ENCODE data around the gene KCNJ4.

DNA sequence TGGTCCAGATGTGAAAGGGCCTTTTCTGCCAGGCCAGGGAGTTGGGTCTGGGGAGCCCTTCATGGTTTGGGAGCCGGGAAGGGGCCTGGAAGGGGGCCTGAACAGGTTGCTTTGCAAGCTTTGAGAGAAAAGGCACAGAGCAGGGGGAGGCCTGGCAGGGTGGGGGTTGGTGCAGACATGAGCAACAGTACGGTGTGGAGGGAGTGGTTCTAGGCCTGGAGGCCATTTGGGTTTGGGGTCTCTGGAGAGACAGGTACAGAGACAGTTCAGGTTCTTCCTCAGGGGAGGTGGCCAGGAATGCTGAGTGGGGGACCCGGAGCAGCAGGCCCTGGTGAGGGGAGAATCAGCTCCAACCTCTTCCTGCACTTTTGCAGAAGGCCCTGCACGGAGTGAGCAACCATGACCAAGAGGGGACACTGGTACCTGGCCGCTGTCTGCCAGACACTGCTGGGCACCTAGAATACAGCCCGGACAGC, 14.3 kb upstream of the KCNJ4 start:
- TF ChIP-seq, protein P1, sequence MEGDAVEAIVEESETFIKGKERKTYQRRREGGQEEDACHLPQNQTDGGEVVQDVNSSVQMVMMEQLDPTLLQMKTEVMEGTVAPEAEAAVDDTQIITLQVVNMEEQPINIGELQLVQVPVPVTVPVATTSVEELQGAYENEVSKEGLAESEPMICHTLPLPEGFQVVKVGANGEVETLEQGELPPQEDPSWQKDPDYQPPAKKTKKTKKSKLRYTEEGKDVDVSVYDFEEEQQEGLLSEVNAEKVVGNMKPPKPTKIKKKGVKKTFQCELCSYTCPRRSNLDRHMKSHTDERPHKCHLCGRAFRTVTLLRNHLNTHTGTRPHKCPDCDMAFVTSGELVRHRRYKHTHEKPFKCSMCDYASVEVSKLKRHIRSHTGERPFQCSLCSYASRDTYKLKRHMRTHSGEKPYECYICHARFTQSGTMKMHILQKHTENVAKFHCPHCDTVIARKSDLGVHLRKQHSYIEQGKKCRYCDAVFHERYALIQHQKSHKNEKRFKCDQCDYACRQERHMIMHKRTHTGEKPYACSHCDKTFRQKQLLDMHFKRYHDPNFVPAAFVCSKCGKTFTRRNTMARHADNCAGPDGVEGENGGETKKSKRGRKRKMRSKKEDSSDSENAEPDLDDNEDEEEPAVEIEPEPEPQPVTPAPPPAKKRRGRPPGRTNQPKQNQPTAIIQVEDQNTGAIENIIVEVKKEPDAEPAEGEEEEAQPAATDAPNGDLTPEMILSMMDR (IDR thresholded peaks at IDR 0.05) = no peak
- no peak for TF ChIP-seq EZH2phosphoT487 (IDR thresholded peaks at IDR 0.05)

All from neural progenitor cell (in vitro differentiated cells).